ENCODE measurements around the gene TFIP11.

- no peak for TF ChIP-seq CTCF (IDR thresholded peaks at IDR 0.05)
- no peak for TF ChIP-seq POLR2A (IDR thresholded peaks at IDR 0.05)
These were observed 43.2 kb upstream of the TFIP11 start for GRCh38 chr22:26555478-26555877.

Measured in adrenal gland (tissue), 5 donors.